SK-N-SH (cell line): ENCODE measurements around the gene LYZL2.

Source experiments
- CTCF ChIP-seq: fragments of 200-600 bp; sonication (generic); IDR thresholded peaks from 2 replicates; pipeline ENCODE4 v1.6.1; 2017; ENCODE audit warnings: antibody characterized with exemption, mild to moderate bottlenecking, moderate library complexity
- ELF1 ChIP-seq: IDR thresholded peaks from 2 replicates; pipeline ENCODE4 v1.4.0; 2012
- EP300 ChIP-seq, 2 experiments: IDR thresholded peaks; 2 replicates each; pipeline versions ENCODE4 v1.4.0 to v1.6.1; 2012; ENCODE audit warnings: borderline replicate concordance in 1 of 2, low read depth in 1 of 2, low read length in 1 of 2
- GATA2 ChIP-seq: sonication (generic); formaldehyde crosslinking; IDR thresholded peaks from 2 replicates; pipeline ENCODE4 v1.5.0; 2020; ENCODE audit warnings: mild to moderate bottlenecking, missing genetic modification reagents
- JUND ChIP-seq: IDR thresholded peaks from 2 replicates; pipeline ENCODE4 v1.4.0; 2012
- MEF2A ChIP-seq: IDR thresholded peaks from 2 replicates; pipeline ENCODE4 v1.4.0; 2012; ENCODE audit warnings: low read depth, borderline replicate concordance
- POLR2AphosphoS5 ChIP-seq: IDR thresholded peaks from 2 replicates; pipeline ENCODE4 v1.6.1; 2012; ENCODE audit warnings: low read depth, low read length
- RAD21 ChIP-seq: IDR thresholded peaks from 2 replicates; pipeline ENCODE4 v1.6.1; 2012; ENCODE audit warnings: mild to moderate bottlenecking, low read length
- RFX5 ChIP-seq: IDR thresholded peaks from 2 replicates; pipeline ENCODE4 v1.6.1; 2012; ENCODE audit warnings: mild to moderate bottlenecking, improper control_type of control experiment, low read length

GRCh38 chr10:30619966-30620365 is 9.6 kb downstream of the LYZL2 start:
- no peak for TF ChIP-seq CTCF
- no peak for TF ChIP-seq GATA2 (CRISPR knock-in tag)
- no peak for TF ChIP-seq MEF2A
- TF ChIP-seq RFX5: no peak
- no peak for TF ChIP-seq JUND
- no peak for TF ChIP-seq EP300 (IDR thresholded peaks at IDR 0.05; ENCODE audit: borderline replicate concordance in 1 of 2, low read depth in 1 of 2, low read length in 1 of 2)
- TF ChIP-seq POLR2AphosphoS5: no peak
- TF ChIP-seq ELF1: no peak
- TF ChIP-seq RAD21: no peak
